ENCODE measurements around the gene SORBS1. TPM values are rescaled to one million over a fixed set of nuclear protein-coding genes. Genes with fewer than 3 reads are reported as not detected.

The SORBS1 gene
- total and polyA plus RNA-seq, 9 of the 15 experiments (the other 6 are each of a cell fraction or from before 2014, with no cell fraction given), result 2.0 to 13.3 (median 6.5) TPM

- TF ChIP-seq CREB3 (tag; conservative IDR thresholded peaks at IDR 0.05; ENCODE audit: low read depth), result no peak
- TF ChIP-seq SREBF1 (IDR thresholded peaks at IDR 0.05; ENCODE audit: borderline replicate concordance, low read depth, low read length), result no peak
- no peak for TF ChIP-seq SAFB (IDR thresholded peaks at IDR 0.05; ENCODE audit: borderline replicate concordance, low read depth, low read length)
- TF ChIP-seq, protein P1, sequence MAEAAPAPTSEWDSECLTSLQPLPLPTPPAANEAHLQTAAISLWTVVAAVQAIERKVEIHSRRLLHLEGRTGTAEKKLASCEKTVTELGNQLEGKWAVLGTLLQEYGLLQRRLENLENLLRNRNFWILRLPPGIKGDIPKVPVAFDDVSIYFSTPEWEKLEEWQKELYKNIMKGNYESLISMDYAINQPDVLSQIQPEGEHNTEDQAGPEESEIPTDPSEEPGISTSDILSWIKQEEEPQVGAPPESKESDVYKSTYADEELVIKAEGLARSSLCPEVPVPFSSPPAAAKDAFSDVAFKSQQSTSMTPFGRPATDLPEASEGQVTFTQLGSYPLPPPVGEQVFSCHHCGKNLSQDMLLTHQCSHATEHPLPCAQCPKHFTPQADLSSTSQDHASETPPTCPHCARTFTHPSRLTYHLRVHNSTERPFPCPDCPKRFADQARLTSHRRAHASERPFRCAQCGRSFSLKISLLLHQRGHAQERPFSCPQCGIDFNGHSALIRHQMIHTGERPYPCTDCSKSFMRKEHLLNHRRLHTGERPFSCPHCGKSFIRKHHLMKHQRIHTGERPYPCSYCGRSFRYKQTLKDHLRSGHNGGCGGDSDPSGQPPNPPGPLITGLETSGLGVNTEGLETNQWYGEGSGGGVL (CRISPR knock-in tag; IDR thresholded peaks at IDR 0.05), result no peak
- TF ChIP-seq SPI1 (IDR thresholded peaks at IDR 0.05; ENCODE audit: borderline replicate concordance, low read depth, low read length), result no peak
- TF ChIP-seq, protein P2, sequence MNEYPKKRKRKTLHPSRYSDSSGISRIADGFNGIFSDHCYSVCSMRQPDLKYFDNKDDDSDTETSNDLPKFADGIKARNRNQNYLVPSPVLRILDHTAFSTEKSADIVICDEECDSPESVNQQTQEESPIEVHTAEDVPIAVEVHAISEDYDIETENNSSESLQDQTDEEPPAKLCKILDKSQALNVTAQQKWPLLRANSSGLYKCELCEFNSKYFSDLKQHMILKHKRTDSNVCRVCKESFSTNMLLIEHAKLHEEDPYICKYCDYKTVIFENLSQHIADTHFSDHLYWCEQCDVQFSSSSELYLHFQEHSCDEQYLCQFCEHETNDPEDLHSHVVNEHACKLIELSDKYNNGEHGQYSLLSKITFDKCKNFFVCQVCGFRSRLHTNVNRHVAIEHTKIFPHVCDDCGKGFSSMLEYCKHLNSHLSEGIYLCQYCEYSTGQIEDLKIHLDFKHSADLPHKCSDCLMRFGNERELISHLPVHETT (CRISPR knock-in tag; conservative IDR thresholded peaks at IDR 0.05 in 1 of 2, IDR thresholded peaks at IDR 0.05 in 1 of 2), result no peak
- no peak for TF ChIP-seq ZKSCAN8 (CRISPR knock-in tag; IDR thresholded peaks at IDR 0.05)
- TF ChIP-seq ZNF740 (CRISPR knock-in tag; IDR thresholded peaks at IDR 0.05), result no peak
- no peak for TF ChIP-seq ZNF740 (tag; IDR thresholded peaks at IDR 0.05)
Measured at GRCh38 chr10:95312986-95313495, 248.1 kb downstream of the SORBS1 start (continued).
